Mucosa of rectum (tissue), 2 donors: ENCODE data around the gene SNAPIN.

ENCODE experiments used
- H3K27ac ChIP-seq, 2 donors: one replicate each; pipeline ENCODE4 v1.7.0; 2013; ENCODE audit warnings: inconsistent platforms in 2 of 2, low read depth in 2 of 2, low read length in 2 of 2
- H3K27me3 ChIP-seq, 2 donors: one replicate each; pipeline ENCODE4 v1.7.0; 2013; ENCODE audit warnings: low read length in 2 of 2; ENCODE audit not compliant: control insufficient read depth in 2 of 2, insufficient read depth in 2 of 2
- H3K36me3 ChIP-seq, 2 donors: one replicate each; pipeline ENCODE4 v1.7.0; 2013; ENCODE audit warnings: low read length in 2 of 2; ENCODE audit not compliant: control insufficient read depth in 2 of 2, insufficient read depth in 2 of 2
- H3K4me1 ChIP-seq, 2 donors: one replicate each; pipeline ENCODE4 v1.7.0; 2013; ENCODE audit warnings: low read length in 2 of 2, mild to moderate bottlenecking in 1 of 2; ENCODE audit not compliant: control insufficient read depth in 2 of 2, insufficient read depth in 2 of 2
- H3K4me3 ChIP-seq, 2 donors: one replicate each; pipeline ENCODE4 v1.7.0; 2013; ENCODE audit warnings: low read length in 2 of 2
- H3K9ac ChIP-seq, 2 donors: one replicate each; pipeline ENCODE4 v1.7.0; 2013; ENCODE audit warnings: low read length in 2 of 2, low read depth in 1 of 2, mild to moderate bottlenecking in 1 of 2
- H3K9me3 ChIP-seq, 2 donors: one replicate each; pipeline ENCODE4 v1.7.0; 2013; ENCODE audit warnings: low read length in 2 of 2; ENCODE audit not compliant: control insufficient read depth in 2 of 2
- donor health status: healthy.
- donor health status: Normal muscosa, but diverticular disease.

The SNAPIN gene

GRCh38 chr1:153626477-153626903 is 32.0 kb upstream of the SNAPIN start:
- peak overlapping the region; percentile 85 to 95 for H3K9ac ChIP-seq

GRCh38 chr1:153626904-153627714 is 31.4 kb upstream of the SNAPIN start, which contains the start of gene S100A13:
Gene S100A13 (minus strand): TSS chr1:153627505. CDS start chr1:153626472, 1,033 bp downstream.
- Histone ChIP-seq H3K9ac (peak within 1 kb of the TSS; percentile 85 to 95), H3K27me3 (no peaks in the 10 kb centered on the region), H3K4me1 (peaks cover 27 to 33% of the 10 kb centered on the region in 2 donors), H3K27ac (peak within 1 kb of the TSS; percentile 79 to 92), H3K4me3 (peak within 1 kb of the TSS; percentile 76 to 85), H3K9me3 (no peaks in the 10 kb centered on the region), H3K36me3 (peaks cover 2% of the 10 kb centered on the region in 2 donors)

More at GRCh38 chr1:153626477-153626903, 32.0 kb upstream of the SNAPIN start:
- no peaks in the 10 kb centered on the region for H3K9me3 ChIP-seq
- H3K27me3 ChIP-seq, result no peaks in the 10 kb centered on the region
- peaks cover 2 to 4% of the 10 kb centered on the region in 2 donors for H3K36me3 ChIP-seq
- H3K4me3 ChIP-seq, result peak overlapping the region; percentile 76 to 85
- H3K4me1 ChIP-seq, result peaks cover 25 to 32% of the 10 kb centered on the region in 2 donors
- H3K27ac ChIP-seq, result peak overlapping the region; percentile 79 to 92

- peak within 1 kb of the TSS; percentile 76 to 85 for H3K4me3 ChIP-seq
- H3K9ac ChIP-seq, result peak within 1 kb of the TSS; percentile 85 to 95
- peaks cover 2% of the 10 kb centered on the region in 2 donors for H3K36me3 ChIP-seq
- H3K4me1 ChIP-seq, result peaks cover 31 to 37% of the 10 kb centered on the region in 2 donors
- no peaks in the 10 kb centered on the region for H3K27me3 ChIP-seq
- peak within 1 kb of the TSS; percentile 79 to 92 for H3K27ac ChIP-seq
- H3K9me3 ChIP-seq, result no peaks in the 10 kb centered on the region
These were observed 30.5 kb upstream of the SNAPIN start, which contains the start of gene S100A1 for GRCh38 chr1:153627715-153628626. Gene S100A1 (plus strand): TSS chr1:153628434. CDS start chr1:153630522, 2,088 bp downstream.

GRCh38 chr1:153628638-153629342 is 29.7 kb upstream of the SNAPIN start:
- Histone ChIP-seq H3K4me1 (peaks cover 38 to 43% of the 10 kb centered on the region in 2 donors), H3K27me3 (no peaks in the 10 kb centered on the region), H3K9ac (no peak overlapping the region), H3K27ac (no peak overlapping the region), H3K36me3 (peaks cover 1 to 2% of the 10 kb centered on the region in 2 donors), H3K4me3 (no peak overlapping the region), H3K9me3 (no peaks in the 10 kb centered on the region)

GRCh38 chr1:153629343-153629665 is 29.2 kb upstream of the SNAPIN start:
- H3K4me1 ChIP-seq, result peaks cover 38 to 43% of the 10 kb centered on the region in 2 donors
- no peaks in the 10 kb centered on the region for H3K9me3 ChIP-seq
- H3K4me3 ChIP-seq, result no peak overlapping the region
- no peak overlapping the region for H3K27ac ChIP-seq
- peaks cover 0 to 2% of the 10 kb centered on the region in 2 donors for H3K36me3 ChIP-seq
- no peaks in the 10 kb centered on the region for H3K27me3 ChIP-seq
- no peak overlapping the region for H3K9ac ChIP-seq

GRCh38 chr1:153629971-153630370 is 28.5 kb upstream of the SNAPIN start:
- Histone ChIP-seq H3K9ac (no peak overlapping the region), H3K4me3 (no peak overlapping the region), H3K36me3 (peaks cover 0 to 2% of the 10 kb centered on the region in 2 donors), H3K27ac (no peak overlapping the region), H3K9me3 (no peaks in the 10 kb centered on the region), H3K4me1 (peaks cover 38 to 43% of the 10 kb centered on the region in 2 donors), H3K27me3 (no peaks in the 10 kb centered on the region)

GRCh38 chr1:153630384-153630783 is 28.1 kb upstream of the SNAPIN start:
- no peak overlapping the region for H3K27ac ChIP-seq
- peaks cover 35 to 45% of the 10 kb centered on the region in 2 donors for H3K4me1 ChIP-seq
- no peaks in the 10 kb centered on the region for H3K27me3 ChIP-seq
- no peak overlapping the region for H3K4me3 ChIP-seq
- H3K36me3 ChIP-seq, result no peaks in the 10 kb centered on the region
- no peak overlapping the region for H3K9ac ChIP-seq
- no peaks in the 10 kb centered on the region for H3K9me3 ChIP-seq

GRCh38 chr1:153631047-153632022 is 27.2 kb upstream of the SNAPIN start:
- H3K36me3 ChIP-seq, result peaks cover under 1 to 4% of the 10 kb centered on the region in 2 donors
- no peaks in the 10 kb centered on the region for H3K9me3 ChIP-seq
- no peak overlapping the region for H3K9ac ChIP-seq
- H3K27me3 ChIP-seq, result no peaks in the 10 kb centered on the region
- H3K27ac ChIP-seq, result no peak overlapping the region
- H3K4me1 ChIP-seq, result peaks cover 33 to 49% of the 10 kb centered on the region in 2 donors
- H3K4me3 ChIP-seq, result no peak overlapping the region
